H1 (cell line): ENCODE data around the gene MAGI2. TPM values are rescaled to one million over a fixed set of nuclear protein-coding genes. Genes with fewer than 3 reads are reported as not detected.

Experiments
- BRCA1 ChIP-seq: IDR thresholded peaks from 2 replicates; pipeline ENCODE4 v1.6.1; 2012; ENCODE audit warnings: low read depth, low read length, improper control_type of control experiment
- CBX8 ChIP-seq: fragments of 300-800, 300-1000 bp; sonication (generic); IDR thresholded peaks from 2 replicates; pipeline ENCODE4 v1.7.1; 2016; ENCODE audit warnings: low read depth, low read length, borderline replicate concordance
- CHD7 ChIP-seq: fragments of 300-600 bp; sonication (generic); IDR thresholded peaks from 2 replicates; pipeline ENCODE4 v1.7.1; 2012; ENCODE audit warnings: low read length, moderate library complexity, mild to moderate bottlenecking, inconsistent platforms; ENCODE audit not compliant: insufficient replicate concordance
- GABPA ChIP-seq: IDR thresholded peaks from 2 replicates; pipeline ENCODE4 v1.6.1; 2011; ENCODE audit warnings: mild to moderate bottlenecking, low read length, moderate library complexity, borderline replicate concordance; ENCODE audit not compliant: insufficient read depth
- GTF2F1 ChIP-seq: IDR thresholded peaks from 2 replicates; pipeline ENCODE4 v1.6.1; 2012; ENCODE audit warnings: low read depth, low read length, improper control_type of control experiment, borderline replicate concordance
- KDM1A ChIP-seq: fragments of 200-600, 300-600 bp; sonication (generic); IDR thresholded peaks from 2 replicates; pipeline ENCODE4 v1.7.1; 2016; ENCODE audit warnings: mild to moderate bottlenecking, low read length, borderline replicate concordance
- KDM5A ChIP-seq: fragments of 200-600 bp; IDR thresholded peaks from 2 replicates; pipeline ENCODE4 v1.7.1; 2012; ENCODE audit warnings: mild to moderate bottlenecking, low read length, inconsistent platforms, mixed read lengths
- MAFK ChIP-seq: IDR thresholded peaks from 2 replicates; pipeline ENCODE4 v1.6.1; 2012; ENCODE audit warnings: low read depth, mild to moderate bottlenecking, improper control_type of control experiment, low read length
- RXRA ChIP-seq: IDR thresholded peaks from 2 replicates; pipeline ENCODE4 v1.6.1; 2011; ENCODE audit warnings: low read depth, mild to moderate bottlenecking, low read length, moderate library complexity; ENCODE audit not compliant: insufficient read depth
- SIX5 ChIP-seq: IDR thresholded peaks from 2 replicates; pipeline ENCODE4 v1.6.1; 2011; ENCODE audit warnings: mild to moderate bottlenecking, low read depth, low read length
- SP4 ChIP-seq: IDR thresholded peaks from 2 replicates; pipeline ENCODE4 v1.6.1; 2012; ENCODE audit warnings: low read length, inconsistent platforms
- polyA plus RNA-seq, 7 experiments: library from polyadenylated mRNA; depleted of rRNA in 3 of 7; stranded (reverse) in 5 of 7; unstranded in 2 of 7; fragments of >200 nt in 5 of 7; fragments of 200-250 nt in 2 of 7; gene quantifications; 1 replicate in 5 of 7; 2 replicates in 1 of 7; 4 replicates in 1 of 7; pipeline versions ENCODE4 v1.2.1 to v1.2.3, GENCODE V29; 2011 to 2013; ENCODE audit warnings: missing spikeins in 2 of 7, mixed read lengths in 2 of 7
- total RNA-seq: library from RNA; stranded (reverse); fragmentation: NEBNext Ultra II Directional; extraction: Animal tissue kit (Norgen Biotek cat#: 25700); gene quantifications from 2 replicates; pipeline ENCODE4 v1.2.1, GENCODE V29; 2021

Gene MAGI2
- total and polyA plus RNA-seq, 2 of the 8 experiments (the other 6 are each of a cell fraction or from before 2014, with no cell fraction given) = 6.0 to 27.3 TPM

GRCh38 chr7:78299088-78299487 lies 1154.4 kb downstream of the MAGI2 start (continued):
- TF ChIP-seq CHD7 = no peak
- no peak for TF ChIP-seq SP4
- no peak for TF ChIP-seq KDM1A
- TF ChIP-seq GTF2F1 = no peak
- TF ChIP-seq SIX5 = no peak
- TF ChIP-seq GABPA = no peak
- TF ChIP-seq CBX8 = no peak
- no peak for TF ChIP-seq BRCA1
- TF ChIP-seq MAFK = no peak
- no peak for TF ChIP-seq RXRA
- TF ChIP-seq KDM5A = no peak
